SK-N-SH treated with all-trans-retinoic acid at 6 μM for 48 hours (cell line): ENCODE data around the gene ENO2.

Experiments used
- GLIS3 ChIP-seq: fragments of 250-450 bp; sonication (Bioruptor Pico); IDR thresholded peaks from 2 replicates; pipeline ENCODE4 v1.5.0; 2020; ENCODE audit warnings: mild to moderate bottlenecking, moderate library complexity
- ISL1 ChIP-seq: fragments of 250-450 bp; sonication (Bioruptor Pico); IDR thresholded peaks from 2 replicates; pipeline ENCODE4 v2.1.2; 2022; ENCODE audit warnings: mild to moderate bottlenecking, moderate library complexity
- SNAI2 ChIP-seq: fragments of 250-450 bp; sonication (Bioruptor Pico); IDR thresholded peaks from 2 replicates; pipeline ENCODE4 v1.5.0; 2020; ENCODE audit warnings: mild to moderate bottlenecking, moderate library complexity
- TCF4 ChIP-seq: fragments of 250-450 bp; sonication (Bioruptor Pico); IDR thresholded peaks from 2 replicates; pipeline ENCODE4 v1.8.0; 2021; ENCODE audit warnings: mild to moderate bottlenecking, moderate library complexity, borderline replicate concordance
- TOX ChIP-seq: fragments of 250-450 bp; sonication (Bioruptor Pico); IDR thresholded peaks from 2 replicates; pipeline ENCODE4 v1.8.0; 2021; ENCODE audit warnings: mild to moderate bottlenecking, moderate library complexity, borderline replicate concordance
- ZC3H10 ChIP-seq: fragments of 250-450 bp; sonication (Bioruptor Pico); IDR thresholded peaks from 2 replicates; pipeline ENCODE4 v1.5.1; 2021; ENCODE audit warnings: mild to moderate bottlenecking, moderate library complexity
- ZFP3 ChIP-seq: fragments of 250-450 bp; sonication (Bioruptor Pico); IDR thresholded peaks from 2 replicates; pipeline ENCODE4 v1.5.0; 2020; ENCODE audit warnings: mild to moderate bottlenecking, moderate library complexity
- ZFP30 ChIP-seq: fragments of 450-650 bp; formaldehyde crosslinking; IDR thresholded peaks from 2 replicates; pipeline ENCODE4 v1.5.0; 2022; ENCODE audit warnings: mild to moderate bottlenecking, moderate library complexity
- ZNF70 ChIP-seq: fragments of 450-650 bp; formaldehyde crosslinking; IDR thresholded peaks from 2 replicates; pipeline ENCODE4 v1.5.0; 2020; ENCODE audit warnings: mild to moderate bottlenecking, moderate library complexity
- ZNF8 ChIP-seq: fragments of 450-650 bp; formaldehyde crosslinking; IDR thresholded peaks from 2 replicates; pipeline ENCODE4 v1.5.0; 2020; ENCODE audit warnings: mild to moderate bottlenecking, moderate library complexity
- TF ChIP-seq, protein P1 (sequence below): fragments of 250-450 bp; sonication (Bioruptor Pico); IDR thresholded peaks from 2 replicates; pipeline ENCODE4 v1.5.1; 2020; ENCODE audit warnings: low read depth, mild to moderate bottlenecking, moderate library complexity
- TF ChIP-seq, protein P2 (sequence below): fragments of 250-450 bp; sonication (Bioruptor Pico); IDR thresholded peaks from 2 replicates; pipeline ENCODE4 v1.8.0; 2020; ENCODE audit warnings: mild to moderate bottlenecking, moderate library complexity, borderline replicate concordance

DNA sequence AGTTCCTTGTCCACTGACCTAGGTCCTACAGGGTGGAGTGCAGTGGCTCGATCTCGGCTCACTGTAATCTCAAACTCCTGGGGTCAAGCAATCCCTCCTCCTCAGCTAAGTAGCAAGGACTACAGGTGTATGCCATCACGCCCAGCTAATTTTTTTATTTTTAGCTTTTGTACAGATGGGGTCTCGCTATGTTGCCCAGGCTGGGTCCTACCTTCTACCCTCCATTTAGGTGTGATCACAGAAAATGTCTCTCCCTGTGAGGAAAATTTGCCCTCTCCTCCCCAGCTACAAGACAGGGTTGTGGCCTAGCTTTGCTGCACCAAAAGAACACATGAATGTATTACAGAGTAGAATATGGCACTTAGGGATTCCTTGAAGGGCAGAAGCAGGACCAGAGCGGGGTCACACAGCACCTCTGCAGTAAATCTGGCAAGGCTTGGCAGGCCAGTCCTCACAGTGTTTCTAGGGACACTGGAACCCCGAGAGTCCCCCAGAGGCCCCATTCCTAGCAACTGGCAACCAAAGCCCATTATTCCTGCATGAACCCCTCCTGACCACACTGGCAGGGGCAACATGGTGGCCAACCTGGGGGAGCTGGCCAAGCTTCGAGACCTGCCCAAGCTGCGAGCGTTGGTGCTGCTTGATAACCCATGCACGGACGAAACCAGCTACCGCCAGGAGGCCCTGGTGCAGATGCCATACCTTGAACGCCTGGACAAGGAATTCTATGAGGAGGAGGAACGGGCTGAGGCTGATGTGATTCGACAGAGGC lies 2.0 kb upstream of the ENO2 start:
- TF ChIP-seq ZFP30 (CRISPR knock-in tag): no peak
- TF ChIP-seq, protein P1, sequence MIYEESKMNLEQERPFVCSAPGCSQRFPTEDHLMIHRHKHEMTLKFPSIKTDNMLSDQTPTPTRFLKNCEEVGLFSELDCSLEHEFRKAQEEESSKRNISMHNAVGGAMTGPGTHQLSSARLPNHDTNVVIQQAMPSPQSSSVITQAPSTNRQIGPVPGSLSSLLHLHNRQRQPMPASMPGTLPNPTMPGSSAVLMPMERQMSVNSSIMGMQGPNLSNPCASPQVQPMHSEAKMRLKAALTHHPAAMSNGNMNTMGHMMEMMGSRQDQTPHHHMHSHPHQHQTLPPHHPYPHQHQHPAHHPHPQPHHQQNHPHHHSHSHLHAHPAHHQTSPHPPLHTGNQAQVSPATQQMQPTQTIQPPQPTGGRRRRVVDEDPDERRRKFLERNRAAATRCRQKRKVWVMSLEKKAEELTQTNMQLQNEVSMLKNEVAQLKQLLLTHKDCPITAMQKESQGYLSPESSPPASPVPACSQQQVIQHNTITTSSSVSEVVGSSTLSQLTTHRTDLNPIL (CRISPR knock-in tag): no peak
- TF ChIP-seq, protein P2, sequence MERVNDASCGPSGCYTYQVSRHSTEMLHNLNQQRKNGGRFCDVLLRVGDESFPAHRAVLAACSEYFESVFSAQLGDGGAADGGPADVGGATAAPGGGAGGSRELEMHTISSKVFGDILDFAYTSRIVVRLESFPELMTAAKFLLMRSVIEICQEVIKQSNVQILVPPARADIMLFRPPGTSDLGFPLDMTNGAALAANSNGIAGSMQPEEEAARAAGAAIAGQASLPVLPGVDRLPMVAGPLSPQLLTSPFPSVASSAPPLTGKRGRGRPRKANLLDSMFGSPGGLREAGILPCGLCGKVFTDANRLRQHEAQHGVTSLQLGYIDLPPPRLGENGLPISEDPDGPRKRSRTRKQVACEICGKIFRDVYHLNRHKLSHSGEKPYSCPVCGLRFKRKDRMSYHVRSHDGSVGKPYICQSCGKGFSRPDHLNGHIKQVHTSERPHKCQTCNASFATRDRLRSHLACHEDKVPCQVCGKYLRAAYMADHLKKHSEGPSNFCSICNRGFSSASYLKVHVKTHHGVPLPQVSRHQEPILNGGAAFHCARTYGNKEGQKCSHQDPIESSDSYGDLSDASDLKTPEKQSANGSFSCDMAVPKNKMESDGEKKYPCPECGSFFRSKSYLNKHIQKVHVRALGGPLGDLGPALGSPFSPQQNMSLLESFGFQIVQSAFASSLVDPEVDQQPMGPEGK: no peak
- no peak for TF ChIP-seq ZNF70
- TF ChIP-seq ZFP3 (CRISPR knock-in tag): no peak
- no peak for TF ChIP-seq ZNF8 (CRISPR knock-in tag)
- no peak for TF ChIP-seq TCF4
- TF ChIP-seq TOX (CRISPR knock-in tag): no peak
- no peak for TF ChIP-seq ISL1 (CRISPR knock-in tag)
- no peak for TF ChIP-seq SNAI2 (CRISPR knock-in tag)
- TF ChIP-seq GLIS3 (CRISPR knock-in tag): no peak
- no peak for TF ChIP-seq ZC3H10
